ENCODE measurements around the gene ADAM10. TPM values are rescaled to one million over a fixed set of nuclear protein-coding genes. Genes with fewer than 3 reads are reported as not detected.

ADAM10 gene
- total and polyA plus RNA-seq, 2 of the 8 experiments (the other 6 are each of a cell fraction or from before 2014, with no cell fraction given) = 46.5 to 163 TPM

DNA sequence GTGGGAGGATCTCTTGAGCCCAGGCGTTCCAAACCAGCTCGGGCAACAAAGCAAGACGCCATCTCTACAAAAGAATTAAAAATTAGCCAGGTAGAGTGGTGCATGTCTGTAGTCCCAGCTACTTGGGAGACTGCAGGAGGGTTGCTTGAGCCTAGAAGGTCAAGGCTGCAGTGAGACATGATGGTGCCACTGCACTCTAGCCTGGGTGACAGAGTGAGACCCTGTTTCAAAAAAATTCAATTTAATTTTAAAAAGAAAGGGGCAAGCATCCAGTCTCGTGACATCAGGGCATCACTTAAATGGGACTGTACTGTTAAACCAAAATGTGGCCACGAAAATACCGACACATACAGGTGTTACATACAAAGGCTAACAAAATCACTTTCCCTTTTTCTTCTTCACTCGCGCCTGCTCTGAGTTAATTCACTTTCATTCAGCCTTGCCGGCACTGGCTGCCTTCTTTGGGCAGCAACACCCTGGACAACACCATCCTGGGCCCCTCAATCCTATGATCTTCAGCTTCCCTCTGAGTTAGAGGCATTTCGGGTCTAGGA is 196.1 kb downstream of the ADAM10 start:
- ChIA-PET POLR2A (ENCODE audit: partially characterized antibody) (interaction anchor here (0.5 kb wide), 1 partner anchor 25 kb away, joined by 3 read pairs; no protein-coding TSS in a partner anchor), CTCF (ENCODE audit: partially characterized antibody) (interaction anchor here (1.5 kb wide), 1 partner anchor 161 kb away, joined by 3 read pairs; no protein-coding TSS in a partner anchor)
- no peak overlapping the region for H3K27ac ChIP-seq (ENCODE audit: low read depth, low read length)
- WGBS, 2 experiments (ENCODE audit: extremely low coverage in 1 of 2, insufficient coverage in 1 of 2, insufficient read length in 1 of 2, insufficient replicate concordance in 2 of 2, low coverage in 1 of 2, low lambda C conversion rate in 2 of 2, missing lambda C conversion rate in 1 of 2) = 94% methylated on average over 10 of the region's 10 CpGs; no CpG with 5 or more reads in 1 of the 2 experiments
- no peak overlapping the region for H3K4ac ChIP-seq (replicated peaks; ENCODE audit: insufficient read length, low read depth, low read length)
- H4K91ac ChIP-seq (replicated peaks; ENCODE audit: insufficient read length, low read length) = no peak overlapping the region
- H2BK5ac ChIP-seq (ENCODE audit: low read depth, low read length) = no peak overlapping the region
- H3K9ac ChIP-seq (replicated peaks in 1 of 4; ENCODE audit: extremely low read depth in 1 of 4, low read depth in 3 of 4, low read length in 3 of 4) = no peak overlapping the region
- H3K23ac ChIP-seq (ENCODE audit: insufficient read length) = no peak overlapping the region
- H3K9me3 ChIP-seq (ENCODE audit: insufficient read depth in 2 of 2, low read depth in 1 of 2, low read length in 1 of 2) = peaks cover 2 to 3% of the 10 kb centered on the region in 2 experiments; a peak in 3 of 4 replicates
- TF ChIP-seq HDAC6 (IDR thresholded peaks at IDR 0.05; ENCODE audit: low read depth, low read length) (no peak), RBBP5 (IDR thresholded peaks at IDR 0.05; ENCODE audit: borderline replicate concordance, low read depth, low read length) (no peak), POU5F1 (IDR thresholded peaks at IDR 0.05; ENCODE audit: low read depth, low read length) (no peak), MAFK (IDR thresholded peaks at IDR 0.05; ENCODE audit: low read depth, low read length) (no peak), SUZ12 (IDR thresholded peaks at IDR 0.05; ENCODE audit: low read length) (no peak), SRF (IDR thresholded peaks at IDR 0.05; ENCODE audit: low read depth, low read length) (no peak)
- TF ChIP-seq, protein P1, sequence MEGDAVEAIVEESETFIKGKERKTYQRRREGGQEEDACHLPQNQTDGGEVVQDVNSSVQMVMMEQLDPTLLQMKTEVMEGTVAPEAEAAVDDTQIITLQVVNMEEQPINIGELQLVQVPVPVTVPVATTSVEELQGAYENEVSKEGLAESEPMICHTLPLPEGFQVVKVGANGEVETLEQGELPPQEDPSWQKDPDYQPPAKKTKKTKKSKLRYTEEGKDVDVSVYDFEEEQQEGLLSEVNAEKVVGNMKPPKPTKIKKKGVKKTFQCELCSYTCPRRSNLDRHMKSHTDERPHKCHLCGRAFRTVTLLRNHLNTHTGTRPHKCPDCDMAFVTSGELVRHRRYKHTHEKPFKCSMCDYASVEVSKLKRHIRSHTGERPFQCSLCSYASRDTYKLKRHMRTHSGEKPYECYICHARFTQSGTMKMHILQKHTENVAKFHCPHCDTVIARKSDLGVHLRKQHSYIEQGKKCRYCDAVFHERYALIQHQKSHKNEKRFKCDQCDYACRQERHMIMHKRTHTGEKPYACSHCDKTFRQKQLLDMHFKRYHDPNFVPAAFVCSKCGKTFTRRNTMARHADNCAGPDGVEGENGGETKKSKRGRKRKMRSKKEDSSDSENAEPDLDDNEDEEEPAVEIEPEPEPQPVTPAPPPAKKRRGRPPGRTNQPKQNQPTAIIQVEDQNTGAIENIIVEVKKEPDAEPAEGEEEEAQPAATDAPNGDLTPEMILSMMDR (IDR thresholded peaks at IDR 0.05; ENCODE audit: control extremely low read depth in 1 of 3, insufficient read depth in 1 of 3, low read depth in 1 of 3, low read length in 3 of 3) = no peak
- no peak overlapping the region for H2AK5ac ChIP-seq (ENCODE audit: low read depth, low read length)
- H3K79me1 ChIP-seq (ENCODE audit: low read depth, low read length) = no peaks in the 10 kb centered on the region
- no peak overlapping the region for H3K18ac ChIP-seq (ENCODE audit: extremely low read depth, low read length)
- H3K36me3 ChIP-seq (ENCODE audit: control insufficient read depth in 2 of 4, insufficient read depth in 4 of 4, low read length in 3 of 4) = no peaks in the 10 kb centered on the region
- no peak overlapping the region for H2AFZ ChIP-seq (ENCODE audit: low read length)
- H2BK15ac ChIP-seq (ENCODE audit: low read length) = no peak overlapping the region
- no peaks in the 10 kb centered on the region for H3K79me2 ChIP-seq (ENCODE audit: control insufficient read depth in 1 of 2, insufficient read depth in 2 of 2, low read length in 2 of 2)
- H3K23me2 ChIP-seq (ENCODE audit: low read depth, low read length) = 0 out of 2 replicates have a peak, but pooled peaks cover 2% of the 10 kb centered on the region
- peaks cover 0 to 7% (median 3%) of the 10 kb centered on the region in 4 experiments; a peak in 4 of 7 replicates for H3K4me1 ChIP-seq (replicated peaks in 1 of 4; ENCODE audit: control insufficient read depth in 3 of 4, insufficient read depth in 4 of 4, low read length in 3 of 4)
- H3K14ac ChIP-seq (ENCODE audit: insufficient read length) = no peak overlapping the region
- no peak overlapping the region for H3K4me3 ChIP-seq (ENCODE audit: extremely low read depth in 1 of 4, insufficient read depth in 2 of 4, low read depth in 3 of 4, low read length in 4 of 4)
- H3K56ac ChIP-seq (replicated peaks; ENCODE audit: insufficient read length, low read depth, low read length) = no peak overlapping the region
- H2BK12ac ChIP-seq (ENCODE audit: low read depth, low read length) = no peak overlapping the region
- H4K20me1 ChIP-seq (replicated peaks in 1 of 2; ENCODE audit: control insufficient read depth in 1 of 2, insufficient read depth in 2 of 2, low read length in 2 of 2) = no peaks in the 10 kb centered on the region
- DNase-seq (ENCODE audit: low read depth in 1 of 2, low spot score in 2 of 2) (no peak), FAIRE-seq (no peak)
- H2BK20ac ChIP-seq (ENCODE audit: low read length) = no peak overlapping the region
- H4K5ac ChIP-seq (ENCODE audit: insufficient read length, low read depth, low read length) = no peak overlapping the region
- H2BK120ac ChIP-seq (replicated peaks; ENCODE audit: low read depth, low read length) = no peak overlapping the region
- no peak overlapping the region for H3K4me2 ChIP-seq (ENCODE audit: insufficient read depth in 1 of 2, low read depth in 2 of 2, low read length in 2 of 2)
- peak overlapping the region; percentile 5; the same call in 1 of the 2 replicates for H4K8ac ChIP-seq (ENCODE audit: extremely low read depth, insufficient read depth, low read length)
- H3K27me3 ChIP-seq (replicated peaks in 1 of 4; ENCODE audit: control insufficient read depth in 3 of 4, extremely low read depth in 1 of 4, insufficient read depth in 3 of 4, low read length in 3 of 4) = no peaks in the 10 kb centered on the region; a peak in 1 of 7 replicates

Data from H1 (cell line).